Hepatocyte (in vitro differentiated cells): ENCODE results near the gene RERG.

ENCODE experiments used
- CTCF ChIP-seq: fragments of 200-600 bp; sonication (generic); IDR thresholded peaks from 2 replicates; pipeline ENCODE4 v1.5.1; 2016; ENCODE audit warnings: antibody characterized with exemption, mild to moderate bottlenecking; ENCODE audit not compliant: poor library complexity
- EZH2 ChIP-seq: fragments of 200-600 bp; sonication (generic); IDR thresholded peaks from 2 replicates; pipeline ENCODE4 v1.6.1; 2016; ENCODE audit warnings: antibody characterized with exemption, mild to moderate bottlenecking, borderline replicate concordance

GRCh38 chr12:15201456-15201855 lies 19.8 kb downstream of the RERG start:
- TF ChIP-seq CTCF (no peak), EZH2 (no peak)
